Loucy (cell line): ENCODE data around the gene LRRC26.

Experiments
- H2AFZ ChIP-seq: fragments of 200-600 bp; sonication (generic); 2 replicates; pipeline ENCODE4 v1.6.0; 2016; ENCODE audit warnings: antibody characterized with exemption, mild to moderate bottlenecking, low read length, moderate library complexity
- H3F3A ChIP-seq: fragments of 200-600 bp; 2 replicates; pipeline ENCODE4 v1.6.0; 2016; ENCODE audit warnings: antibody characterized with exemption, low read depth, mild to moderate bottlenecking
- H3K27me3 ChIP-seq: fragments of 200-600 bp; sonication (generic); 2 replicates; pipeline ENCODE4 v1.6.1; 2014; ENCODE audit warnings: low read length, mild to moderate bottlenecking; ENCODE audit not compliant: insufficient read depth, poor library complexity, severe bottlenecking
- H3K36me3 ChIP-seq: fragments of 200-600 bp; sonication (generic); 2 replicates; pipeline ENCODE4 v1.6.1; 2016; ENCODE audit warnings: low read length; ENCODE audit not compliant: insufficient read depth
- H3K4me1 ChIP-seq: fragments of 200-600 bp; sonication (generic); 2 replicates; pipeline ENCODE4 v1.5.1; 2014; ENCODE audit warnings: low read length, mild to moderate bottlenecking; ENCODE audit not compliant: insufficient read depth, poor library complexity, severe bottlenecking
- H3K4me2 ChIP-seq: fragments of 200-600 bp; sonication (generic); 2 replicates; pipeline ENCODE4 v1.6.0; 2014; ENCODE audit warnings: antibody characterized with exemption, low read length, low read depth, mild to moderate bottlenecking; ENCODE audit not compliant: poor library complexity, severe bottlenecking
- H3K4me3 ChIP-seq: fragments of 200-600 bp; sonication (generic); 2 replicates; pipeline ENCODE4 v1.5.1; 2014; ENCODE audit warnings: low read length, mild to moderate bottlenecking, mixed read lengths; ENCODE audit not compliant: poor library complexity, severe bottlenecking
- H3K79me2 ChIP-seq: fragments of 200-600 bp; sonication (generic); 2 replicates; pipeline ENCODE4 v1.6.1; 2014; ENCODE audit warnings: low read length; ENCODE audit not compliant: insufficient read depth
- H3K9ac ChIP-seq: fragments of 200-600 bp; sonication (generic); 2 replicates; pipeline ENCODE4 v1.6.0; 2014; ENCODE audit warnings: mild to moderate bottlenecking, low read depth, low read length, moderate library complexity; ENCODE audit not compliant: poor library complexity, severe bottlenecking
- H3K9me2 ChIP-seq: fragments of 200-600 bp; sonication (generic); replicated peaks from 2 replicates; pipeline ENCODE4 v1.6.1; 2016; ENCODE audit warnings: low read depth, low read length, mixed read lengths
- H3K9me3 ChIP-seq: fragments of 200-600 bp; sonication (generic); 2 replicates; pipeline ENCODE4 v1.6.1; 2014; ENCODE audit warnings: mild to moderate bottlenecking, antibody characterized with exemption, low read length, low read depth; ENCODE audit not compliant: insufficient read depth
- H4K20me1 ChIP-seq: fragments of 200-600 bp; sonication (generic); 2 replicates; pipeline ENCODE4 v1.6.0; 2014; ENCODE audit warnings: antibody characterized with exemption, low read length, mild to moderate bottlenecking; ENCODE audit not compliant: insufficient read depth, poor library complexity, severe bottlenecking
- EZH2phosphoT487 ChIP-seq: fragments of 200-600 bp; IDR thresholded peaks from 2 replicates; pipeline ENCODE4 v1.6.1; 2018; ENCODE audit warnings: antibody characterized with exemption, mild to moderate bottlenecking, moderate library complexity, borderline replicate concordance
- TF ChIP-seq, protein P1 (sequence below): fragments of 200-600 bp; sonication (generic); conservative IDR thresholded peaks from 2 replicates; pipeline ENCODE4 v1.5.1; 2014; ENCODE audit warnings: mild to moderate bottlenecking, antibody characterized with exemption, low read length

The LRRC26 gene

GRCh38 chr9:137190315-137190856 is 20.5 kb upstream of the LRRC26 start:
- Histone ChIP-seq H3K36me3 (peaks cover 7% of the 10 kb centered on the region; the same call in 1 of the 2 replicates), H4K20me1 (peaks cover 26% of the 10 kb centered on the region), H3K79me2 (peaks cover 57% of the 10 kb centered on the region), H3K9ac (peak overlapping the region; percentile 88), H2AFZ (no peak overlapping the region), H3F3A (peaks cover 8% of the 10 kb centered on the region; the same call in 1 of the 2 replicates), H3K4me1 (peaks cover 20% of the 10 kb centered on the region), H3K9me3 (no peaks in the 10 kb centered on the region), H3K4me3 (peak overlapping the region; percentile 96), H3K27me3 (no peaks in the 10 kb centered on the region), H3K9me2 (no peaks in the 10 kb centered on the region), H3K4me2 (peak overlapping the region; percentile 99)
- no peak for TF ChIP-seq EZH2phosphoT487
- TF ChIP-seq, protein P1, sequence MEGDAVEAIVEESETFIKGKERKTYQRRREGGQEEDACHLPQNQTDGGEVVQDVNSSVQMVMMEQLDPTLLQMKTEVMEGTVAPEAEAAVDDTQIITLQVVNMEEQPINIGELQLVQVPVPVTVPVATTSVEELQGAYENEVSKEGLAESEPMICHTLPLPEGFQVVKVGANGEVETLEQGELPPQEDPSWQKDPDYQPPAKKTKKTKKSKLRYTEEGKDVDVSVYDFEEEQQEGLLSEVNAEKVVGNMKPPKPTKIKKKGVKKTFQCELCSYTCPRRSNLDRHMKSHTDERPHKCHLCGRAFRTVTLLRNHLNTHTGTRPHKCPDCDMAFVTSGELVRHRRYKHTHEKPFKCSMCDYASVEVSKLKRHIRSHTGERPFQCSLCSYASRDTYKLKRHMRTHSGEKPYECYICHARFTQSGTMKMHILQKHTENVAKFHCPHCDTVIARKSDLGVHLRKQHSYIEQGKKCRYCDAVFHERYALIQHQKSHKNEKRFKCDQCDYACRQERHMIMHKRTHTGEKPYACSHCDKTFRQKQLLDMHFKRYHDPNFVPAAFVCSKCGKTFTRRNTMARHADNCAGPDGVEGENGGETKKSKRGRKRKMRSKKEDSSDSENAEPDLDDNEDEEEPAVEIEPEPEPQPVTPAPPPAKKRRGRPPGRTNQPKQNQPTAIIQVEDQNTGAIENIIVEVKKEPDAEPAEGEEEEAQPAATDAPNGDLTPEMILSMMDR: peak; percentile 22; the same call in 1 of the 2 replicates

DNA sequence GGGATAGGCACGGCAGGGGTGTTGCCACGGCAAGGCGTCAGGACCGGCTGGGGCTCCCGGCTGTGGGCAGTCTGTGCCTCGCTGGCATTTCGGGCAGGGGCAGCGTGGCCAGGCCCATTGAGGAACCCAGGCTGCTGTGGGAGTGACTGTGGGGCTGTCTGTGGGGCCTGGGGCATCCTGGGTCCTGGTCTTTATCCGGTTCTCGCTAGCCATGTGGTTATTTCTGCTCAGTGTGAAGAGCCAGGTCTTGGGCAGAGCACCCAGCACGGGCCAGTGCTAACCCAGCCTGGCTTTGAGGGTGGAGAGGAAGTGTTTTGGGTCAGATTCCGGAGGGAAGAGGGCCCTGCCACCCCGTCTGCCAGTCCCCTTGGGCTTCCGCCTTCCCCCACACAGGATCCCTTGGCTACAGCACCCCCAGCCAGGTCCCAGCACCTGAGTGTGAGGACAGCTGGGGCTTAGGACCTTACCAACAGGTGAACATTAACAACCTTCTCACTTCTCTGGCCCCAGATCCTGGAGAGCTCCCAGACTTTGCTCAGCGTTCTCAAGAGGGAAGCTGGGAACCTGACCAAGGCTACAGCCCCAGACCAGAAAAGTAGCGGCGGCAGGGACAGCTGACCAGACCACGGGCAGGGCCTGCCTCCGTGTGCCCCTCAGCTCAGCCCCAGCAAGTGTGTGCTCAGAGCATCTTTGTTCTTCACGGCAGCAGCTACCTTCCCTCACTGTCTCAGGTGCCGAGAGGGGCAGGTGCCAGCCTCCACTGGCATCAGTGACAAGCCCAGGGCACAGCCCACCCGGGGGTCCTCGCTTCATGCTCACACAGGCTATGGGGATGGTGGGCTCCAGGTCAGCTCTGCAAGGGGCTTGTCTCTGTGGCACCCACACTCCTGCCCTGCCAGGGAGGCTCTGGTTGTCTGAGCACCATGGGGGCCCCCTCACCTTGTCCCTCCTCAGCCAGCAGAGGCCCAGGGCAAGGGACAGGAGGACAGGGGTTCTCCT is 19.7 kb upstream of the LRRC26 start:
- Histone ChIP-seq H3K4me2 (peak overlapping the region; percentile 99), H3K9me2 (no peaks in the 10 kb centered on the region), H2AFZ (no peak overlapping the region), H3K4me1 (peaks cover 20% of the 10 kb centered on the region), H3K9me3 (no peaks in the 10 kb centered on the region), H3K36me3 (peaks cover 7% of the 10 kb centered on the region; the same call in 1 of the 2 replicates), H3K27me3 (no peaks in the 10 kb centered on the region), H4K20me1 (peaks cover 26% of the 10 kb centered on the region), H3F3A (peaks cover 8% of the 10 kb centered on the region; the same call in 1 of the 2 replicates), H3K79me2 (peaks cover 60% of the 10 kb centered on the region), H3K4me3 (peak overlapping the region; percentile 96), H3K9ac (peak overlapping the region; percentile 88)
- no peak for TF ChIP-seq EZH2phosphoT487
- TF ChIP-seq, protein P1: no peak

DNA sequence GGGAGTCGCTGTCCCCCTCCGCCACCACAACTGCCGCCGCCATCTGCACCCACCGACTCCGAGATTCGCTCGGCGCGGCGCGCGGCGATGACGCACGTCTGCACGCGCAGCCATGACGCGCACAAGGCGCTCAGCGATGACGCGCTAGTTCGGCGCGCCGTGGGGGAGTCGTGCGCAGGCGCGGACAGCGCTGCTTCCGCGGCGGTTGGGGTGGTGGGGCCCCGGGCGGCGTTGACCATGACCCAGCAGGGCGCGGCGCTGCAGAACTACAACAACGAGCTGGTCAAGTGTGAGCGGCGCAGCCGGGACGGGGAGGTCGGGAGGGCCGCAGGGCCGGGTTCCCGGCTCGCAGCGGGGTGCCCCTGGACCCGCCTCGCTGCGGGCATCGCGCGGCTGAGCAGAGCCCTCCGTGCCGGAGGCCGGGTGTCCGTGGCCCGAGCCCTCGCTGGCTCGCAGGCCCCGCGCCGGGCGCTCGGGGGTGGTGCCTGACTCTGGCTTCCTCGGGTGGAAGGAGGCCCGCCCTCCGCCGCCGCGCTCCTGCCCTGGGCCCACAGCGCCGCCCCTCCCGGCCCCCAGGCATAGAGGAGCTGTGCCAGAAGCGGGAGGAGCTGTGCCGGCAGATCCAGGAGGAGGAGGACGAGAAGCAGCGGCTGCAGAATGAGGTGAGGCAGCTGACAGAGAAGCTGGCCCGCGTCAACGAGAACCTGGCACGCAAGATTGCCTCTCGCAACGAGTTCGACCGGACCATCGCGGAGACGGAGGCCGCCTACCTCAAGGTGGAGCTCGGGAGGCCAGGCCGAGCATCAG is 18.8 kb upstream of the LRRC26 start, which contains the start of the genes ANAPC2 and SSNA1:
TSS of gene ANAPC2 (minus strand) at position 71 of the 807 bp plus-strand sequence. CDS start at position 43, 28 bp downstream.
TSS of gene SSNA1 (plus strand) at position 187 of the 807 bp plus-strand sequence. CDS start at position 238, 51 bp downstream.
- H3K79me2 ChIP-seq: peaks cover 55% of the 10 kb centered on the region
- peaks cover 7% of the 10 kb centered on the region; the same call in 1 of the 2 replicates for H3K36me3 ChIP-seq
- H3K9me2 ChIP-seq: no peaks in the 10 kb centered on the region
- H3K4me3 ChIP-seq: peak within 1 kb of the TSS; percentile 96
- peaks cover 26% of the 10 kb centered on the region for H4K20me1 ChIP-seq
- H3K27me3 ChIP-seq: no peaks in the 10 kb centered on the region
- H2AFZ ChIP-seq: peak within 1 kb of the TSS; percentile 80
- peak within 1 kb of the TSS; percentile 88 for H3K9ac ChIP-seq
- no peaks in the 10 kb centered on the region for H3K9me3 ChIP-seq
- peaks cover 20% of the 10 kb centered on the region for H3K4me1 ChIP-seq
- TF ChIP-seq EZH2phosphoT487: no peak
- TF ChIP-seq, protein P1: peak; percentile 50
- H3F3A ChIP-seq: peaks cover 8% of the 10 kb centered on the region; the same call in 1 of the 2 replicates
- peak within 1 kb of the TSS; percentile 99 for H3K4me2 ChIP-seq
